Activated CD4-positive, alpha-beta memory T cell treated with anti-CD3 and anti-CD28 coated beads for 36 hours (primary cell): Measurements from ENCODE around the gene C4orf54. TPM values are rescaled to one million over a fixed set of nuclear protein-coding genes. Genes with fewer than 3 reads are reported as not detected.

ENCODE experiments used
- CTCF ChIA-PET: fragments of 350-600 bp; sonication (Branson Sonifier 250); formaldehyde crosslinking; loops from one replicate; lab custom pipeline; 2021; ENCODE audit warnings: antibody characterized with exemption, inconsistent platforms; lab: Charles Lee
- POLR2A ChIA-PET: fragments of 350-600 bp; sonication (Branson Sonifier 250); formaldehyde crosslinking; loops from one replicate; lab custom pipeline; 2021; ENCODE audit warnings: antibody characterized with exemption; lab: Charles Lee
- DNase-seq: peaks from one replicate; pipeline ENCODE4 v3.0.0-alpha.2; 2020
- H3K27ac Mint-ChIP-seq: one replicate; pipeline ENCODE4 v1.8.0; 2021; ENCODE audit warnings: mixed read lengths
- H3K27me3 Mint-ChIP-seq: one replicate; pipeline ENCODE4 v1.8.0; 2021; ENCODE audit warnings: mixed read lengths
- H3K36me3 Mint-ChIP-seq: one replicate; pipeline ENCODE4 v1.8.0; 2021; ENCODE audit warnings: mixed read lengths
- H3K4me1 Mint-ChIP-seq: one replicate; pipeline ENCODE4 v1.8.0; 2021; ENCODE audit warnings: low read depth, mixed read lengths
- H3K4me3 Mint-ChIP-seq: one replicate; pipeline ENCODE4 v1.8.0; 2021; ENCODE audit warnings: mild to moderate bottlenecking, mixed read lengths
- H3K9me3 Mint-ChIP-seq: one replicate; pipeline ENCODE4 v1.8.0; 2021; ENCODE audit warnings: mixed read lengths
- intact Hi-C: fragments of 100-400 bp; cut with micrococcal nuclease; formaldehyde crosslinking; loops from one replicate; pipeline ENCODE4 v1.15.1; 2023
- total RNA-seq, 2 experiments: library from RNA; stranded (reverse); gene quantifications; one replicate each; pipeline ENCODE4 v1.2.3, GENCODE V29; 2021

Gene C4orf54
- not detected for total RNA-seq

DNA sequence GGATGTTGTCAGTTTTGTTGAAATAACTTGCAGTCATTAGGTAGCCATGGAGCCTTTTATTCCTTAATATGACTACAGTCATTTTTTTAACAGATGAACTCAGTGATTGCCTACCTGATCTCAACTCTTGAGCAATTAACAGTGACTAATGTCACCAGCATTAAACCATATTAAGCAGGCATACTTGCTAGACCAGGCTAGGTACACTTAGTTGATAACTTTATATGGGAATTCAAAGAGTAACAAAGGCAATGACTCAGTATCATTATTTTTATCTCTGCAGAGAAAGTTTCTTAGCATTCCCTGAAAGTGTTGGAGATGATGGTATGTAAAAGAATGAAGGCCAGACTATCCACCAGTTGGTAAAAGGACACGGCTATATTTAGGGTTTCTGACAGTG is at the start of gene C4orf54:
Gene C4orf54, minus strand, starts transcription at position 31 of the 400 bp plus-strand sequence. CDS start 3,180 bp downstream, outside the sequence.
- peaks cover 4% of the 10 kb centered on the region for H3K27me3 Mint-ChIP-seq
- POLR2A ChIA-PET, result no interaction called here
- H3K36me3 Mint-ChIP-seq, result no peaks in the 10 kb centered on the region
- H3K4me1 Mint-ChIP-seq, result no peaks in the 10 kb centered on the region
- no peak within 1 kb of the TSS for H3K27ac Mint-ChIP-seq
- no peak for DNase-seq
- H3K4me3 Mint-ChIP-seq, result no peak within 1 kb of the TSS
- intact Hi-C loops, result no loop called here
- CTCF ChIA-PET, result no interaction called here
- no peaks in the 10 kb centered on the region for H3K9me3 Mint-ChIP-seq

- ChIA-PET POLR2A (no interaction called here), CTCF (no interaction called here)
- Mint-ChIP-seq H3K9me3 (no peaks in the 10 kb centered on the region), H3K36me3 (no peaks in the 10 kb centered on the region), H3K4me3 (no peak overlapping the region), H3K4me1 (peaks cover 2% of the 10 kb centered on the region), H3K27ac (no peak overlapping the region), H3K27me3 (peaks cover 15% of the 10 kb centered on the region)
- intact Hi-C loops, result no loop called here
- no peak for DNase-seq
Measured at GRCh38 chr4:99705891-99706290, 48.3 kb upstream of the C4orf54 start.

GRCh38 chr4:99696801-99697200 is 39.2 kb upstream of the C4orf54 start:
- CTCF ChIA-PET, result no interaction called here
- intact Hi-C loops, result no loop called here
- H3K4me3 Mint-ChIP-seq, result no peak overlapping the region
- DNase-seq, result no peak
- H3K36me3 Mint-ChIP-seq, result no peaks in the 10 kb centered on the region
- POLR2A ChIA-PET, result no interaction called here
- H3K9me3 Mint-ChIP-seq, result peaks cover under 1% of the 10 kb centered on the region
- no peaks in the 10 kb centered on the region for H3K4me1 Mint-ChIP-seq
- no peak overlapping the region for H3K27ac Mint-ChIP-seq
- H3K27me3 Mint-ChIP-seq, result peaks cover 24% of the 10 kb centered on the region

DNA sequence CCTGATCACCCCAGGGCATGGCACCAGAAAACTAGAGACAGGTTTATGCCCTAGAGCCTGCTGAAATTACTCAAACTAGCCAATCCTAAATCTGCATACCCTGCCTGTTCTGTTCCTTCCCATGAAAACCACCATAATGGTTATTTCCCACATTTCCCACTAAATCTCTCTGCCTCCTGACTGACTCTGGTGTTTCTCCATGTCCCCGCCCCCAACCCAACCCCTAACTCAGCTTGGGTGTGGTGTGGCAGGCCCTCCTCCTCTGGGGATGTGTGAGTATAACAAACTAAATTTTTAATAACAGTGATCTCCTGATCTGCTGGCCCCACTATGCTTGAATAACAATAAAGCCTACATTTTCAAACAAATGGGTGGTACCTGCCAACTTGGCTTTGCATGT is 35.5 kb upstream of the C4orf54 start:
- Mint-ChIP-seq H3K4me1 (no peaks in the 10 kb centered on the region), H3K36me3 (no peaks in the 10 kb centered on the region), H3K9me3 (peaks cover 14% of the 10 kb centered on the region), H3K27ac (no peak overlapping the region), H3K27me3 (peaks cover 13% of the 10 kb centered on the region), H3K4me3 (no peak overlapping the region)
- ChIA-PET CTCF (no interaction called here), POLR2A (no interaction called here)
- intact Hi-C loops, result loop anchor here (1.0 kb wide), 1 partner anchor 30 kb away; no protein-coding TSS in a partner anchor
- DNase-seq, result no peak

GRCh38 chr4:99690990-99691389 is 33.4 kb upstream of the C4orf54 start:
- no peak for DNase-seq
- Mint-ChIP-seq H3K27me3 (peaks cover 11% of the 10 kb centered on the region), H3K4me3 (no peak overlapping the region), H3K36me3 (no peaks in the 10 kb centered on the region), H3K4me1 (no peaks in the 10 kb centered on the region), H3K9me3 (peaks cover 14% of the 10 kb centered on the region), H3K27ac (no peak overlapping the region)
- intact Hi-C loops, result no loop called here
- POLR2A ChIA-PET, result no interaction called here
- CTCF ChIA-PET, result no interaction called here

DNA sequence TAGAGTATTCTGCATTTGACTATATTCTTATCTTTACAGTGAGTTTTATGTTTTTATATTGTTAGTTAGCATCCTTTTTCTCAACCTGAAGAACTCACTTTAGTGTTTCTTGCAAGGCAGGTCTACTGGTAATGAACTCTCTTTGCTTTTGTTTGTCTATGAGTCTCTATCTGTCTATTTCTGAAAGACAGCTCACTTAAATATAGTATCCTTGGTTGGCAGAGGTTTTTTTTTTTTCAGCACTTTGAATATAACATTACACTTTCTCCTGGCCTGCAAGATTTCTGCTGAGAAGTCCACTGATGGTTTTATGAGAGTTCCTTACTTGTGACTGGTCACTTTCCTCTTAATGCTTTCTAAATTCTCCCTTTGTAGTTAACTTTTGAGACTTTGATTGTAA is 32.8 kb upstream of the C4orf54 start:
- ChIA-PET POLR2A (no interaction called here), CTCF (no interaction called here)
- no peaks in the 10 kb centered on the region for H3K4me1 Mint-ChIP-seq
- no peaks in the 10 kb centered on the region for H3K36me3 Mint-ChIP-seq
- H3K27ac Mint-ChIP-seq, result no peak overlapping the region
- intact Hi-C loops, result no loop called here
- peaks cover 14% of the 10 kb centered on the region for H3K9me3 Mint-ChIP-seq
- DNase-seq, result no peak
- H3K27me3 Mint-ChIP-seq, result peaks cover 11% of the 10 kb centered on the region
- no peak overlapping the region for H3K4me3 Mint-ChIP-seq

DNA sequence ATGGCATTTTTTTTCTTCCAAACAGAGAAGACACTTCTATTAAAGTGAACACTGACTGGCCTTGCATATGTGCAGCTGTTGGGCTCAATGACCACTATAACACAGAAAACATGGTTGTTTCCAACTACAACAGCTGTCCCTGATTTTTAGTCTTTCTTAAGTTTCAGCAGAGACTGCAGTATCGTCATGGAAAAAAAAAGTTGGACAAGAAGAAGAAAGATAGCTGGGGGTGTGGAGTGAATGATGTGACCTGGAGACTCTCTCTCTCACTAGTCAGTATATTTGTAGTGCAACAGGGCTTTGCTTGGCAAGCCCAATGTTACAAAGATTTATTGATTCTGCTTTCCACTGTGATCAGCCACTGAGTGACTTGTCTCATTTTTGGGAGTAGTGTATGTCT is 29.5 kb upstream of the C4orf54 start:
- ChIA-PET CTCF (no interaction called here), POLR2A (no interaction called here)
- Mint-ChIP-seq H3K36me3 (no peaks in the 10 kb centered on the region), H3K27ac (no peak overlapping the region), H3K4me1 (no peaks in the 10 kb centered on the region), H3K27me3 (peaks cover 8% of the 10 kb centered on the region), H3K4me3 (no peak overlapping the region), H3K9me3 (peaks cover 14% of the 10 kb centered on the region)
- no peak for DNase-seq
- intact Hi-C loops, result no loop called here

DNA sequence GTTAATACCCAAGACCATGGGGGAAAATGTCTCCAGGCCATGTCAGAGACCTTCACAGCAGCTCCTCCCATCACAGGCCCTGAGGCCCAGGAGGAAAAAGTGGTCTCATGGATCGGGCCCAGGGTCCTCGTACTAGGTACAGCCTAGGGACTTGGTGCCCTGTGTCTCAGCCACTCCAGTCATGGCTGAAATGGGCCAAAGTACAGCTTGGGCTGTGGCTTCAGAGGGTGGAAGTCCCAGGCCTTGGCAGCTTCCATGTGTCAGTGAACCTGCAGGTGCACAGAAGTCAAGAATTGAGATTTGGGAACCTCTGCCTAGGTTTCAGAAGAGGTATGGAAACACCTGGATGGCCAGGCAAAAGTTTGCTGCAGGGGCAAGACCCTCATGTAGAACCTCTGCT is 27.6 kb upstream of the C4orf54 start:
- Mint-ChIP-seq H3K27ac (no peak overlapping the region), H3K27me3 (peaks cover 9% of the 10 kb centered on the region), H3K4me3 (no peak overlapping the region), H3K36me3 (no peaks in the 10 kb centered on the region), H3K4me1 (no peaks in the 10 kb centered on the region), H3K9me3 (no peaks in the 10 kb centered on the region)
- POLR2A ChIA-PET, result no interaction called here
- DNase-seq, result no peak
- intact Hi-C loops, result no loop called here
- CTCF ChIA-PET, result no interaction called here

DNA sequence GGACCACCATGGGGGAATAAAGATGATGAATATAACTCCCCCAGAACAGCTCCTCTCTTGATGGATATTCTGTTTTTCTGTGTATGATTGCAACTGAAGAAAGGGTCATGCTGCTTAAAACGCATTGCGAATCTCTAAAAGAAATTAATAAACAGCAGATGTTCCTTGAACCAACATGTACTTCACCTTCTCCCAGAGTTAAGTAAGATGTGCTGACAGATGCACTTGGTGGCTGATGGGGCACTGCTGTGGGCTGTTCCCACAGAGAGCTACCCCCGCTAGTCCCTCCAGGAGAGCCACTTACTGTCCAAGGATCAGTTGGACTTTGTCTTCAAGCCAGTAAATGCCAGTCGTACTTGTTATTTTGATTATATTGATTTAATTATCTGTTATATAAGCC is 26.3 kb upstream of the C4orf54 start:
- H3K36me3 Mint-ChIP-seq, result no peaks in the 10 kb centered on the region
- no peaks in the 10 kb centered on the region for H3K9me3 Mint-ChIP-seq
- no peak overlapping the region for H3K27ac Mint-ChIP-seq
- DNase-seq, result no peak
- H3K27me3 Mint-ChIP-seq, result peaks cover 14% of the 10 kb centered on the region
- no peak overlapping the region for H3K4me3 Mint-ChIP-seq
- H3K4me1 Mint-ChIP-seq, result no peaks in the 10 kb centered on the region
- POLR2A ChIA-PET, result no interaction called here
- intact Hi-C loops, result no loop called here
- CTCF ChIA-PET, result no interaction called here

DNA sequence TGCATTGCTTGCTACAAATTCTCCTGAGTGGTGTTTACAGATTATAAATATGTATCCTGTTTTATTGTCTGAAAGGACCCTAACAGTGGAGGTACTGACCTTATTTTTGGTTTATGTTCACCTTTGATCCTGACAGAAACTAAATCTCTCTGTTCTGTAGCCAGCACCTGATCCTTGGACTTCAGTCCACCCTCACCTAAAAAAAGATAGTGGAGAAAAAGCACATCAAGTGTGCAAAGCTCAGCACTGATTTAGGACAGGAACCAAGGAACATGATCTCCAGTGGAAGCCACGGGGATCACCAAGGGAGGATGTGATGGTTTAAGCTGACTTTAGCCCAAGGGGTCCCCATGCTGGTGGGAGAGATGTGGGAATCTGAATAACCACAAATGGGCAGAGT is 22.3 kb upstream of the C4orf54 start:
- H3K9me3 Mint-ChIP-seq, result no peaks in the 10 kb centered on the region
- H3K4me3 Mint-ChIP-seq, result no peak overlapping the region
- POLR2A ChIA-PET, result no interaction called here
- H3K27ac Mint-ChIP-seq, result no peak overlapping the region
- intact Hi-C loops, result no loop called here
- peaks cover 3% of the 10 kb centered on the region for H3K4me1 Mint-ChIP-seq
- peaks cover 15% of the 10 kb centered on the region for H3K27me3 Mint-ChIP-seq
- no peaks in the 10 kb centered on the region for H3K36me3 Mint-ChIP-seq
- no peak for DNase-seq
- CTCF ChIA-PET, result no interaction called here

- no peak for DNase-seq
- peaks cover 3% of the 10 kb centered on the region for H3K4me1 Mint-ChIP-seq
- H3K9me3 Mint-ChIP-seq, result no peaks in the 10 kb centered on the region
- H3K27me3 Mint-ChIP-seq, result peaks cover 16% of the 10 kb centered on the region
- intact Hi-C loops, result no loop called here
- POLR2A ChIA-PET, result no interaction called here
- H3K27ac Mint-ChIP-seq, result no peak overlapping the region
- CTCF ChIA-PET, result no interaction called here
- peaks cover 1% of the 10 kb centered on the region for H3K36me3 Mint-ChIP-seq
- no peak overlapping the region for H3K4me3 Mint-ChIP-seq
Measured at GRCh38 chr4:99679204-99679603, 21.6 kb upstream of the C4orf54 start.

DNA sequence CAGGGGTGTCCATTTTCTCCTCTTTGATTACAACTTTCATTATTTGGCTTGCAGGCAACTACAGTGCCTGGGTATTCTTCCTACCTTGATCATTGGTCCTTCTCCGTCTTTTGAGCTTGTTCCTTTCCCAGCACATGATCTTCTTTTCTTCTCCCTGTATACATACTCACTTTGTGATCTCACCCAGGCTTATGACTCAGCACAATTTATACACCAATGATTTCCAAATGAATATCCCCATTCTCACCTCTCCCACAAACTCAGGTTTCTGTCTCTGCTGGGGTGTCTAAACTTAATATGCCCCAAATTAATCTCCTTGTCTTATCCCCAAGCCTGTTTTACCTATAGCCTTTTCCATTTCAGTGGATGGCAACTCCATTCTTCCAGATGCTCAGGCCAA is 19.5 kb upstream of the C4orf54 start:
- CTCF ChIA-PET, result no interaction called here
- peaks cover 3% of the 10 kb centered on the region for H3K4me1 Mint-ChIP-seq
- H3K4me3 Mint-ChIP-seq, result no peak overlapping the region
- DNase-seq, result no peak
- peaks cover 15% of the 10 kb centered on the region for H3K9me3 Mint-ChIP-seq
- POLR2A ChIA-PET, result no interaction called here
- H3K27me3 Mint-ChIP-seq, result peaks cover 19% of the 10 kb centered on the region
- H3K36me3 Mint-ChIP-seq, result peaks cover 6% of the 10 kb centered on the region
- H3K27ac Mint-ChIP-seq, result no peak overlapping the region
- intact Hi-C loops, result no loop called here

DNA sequence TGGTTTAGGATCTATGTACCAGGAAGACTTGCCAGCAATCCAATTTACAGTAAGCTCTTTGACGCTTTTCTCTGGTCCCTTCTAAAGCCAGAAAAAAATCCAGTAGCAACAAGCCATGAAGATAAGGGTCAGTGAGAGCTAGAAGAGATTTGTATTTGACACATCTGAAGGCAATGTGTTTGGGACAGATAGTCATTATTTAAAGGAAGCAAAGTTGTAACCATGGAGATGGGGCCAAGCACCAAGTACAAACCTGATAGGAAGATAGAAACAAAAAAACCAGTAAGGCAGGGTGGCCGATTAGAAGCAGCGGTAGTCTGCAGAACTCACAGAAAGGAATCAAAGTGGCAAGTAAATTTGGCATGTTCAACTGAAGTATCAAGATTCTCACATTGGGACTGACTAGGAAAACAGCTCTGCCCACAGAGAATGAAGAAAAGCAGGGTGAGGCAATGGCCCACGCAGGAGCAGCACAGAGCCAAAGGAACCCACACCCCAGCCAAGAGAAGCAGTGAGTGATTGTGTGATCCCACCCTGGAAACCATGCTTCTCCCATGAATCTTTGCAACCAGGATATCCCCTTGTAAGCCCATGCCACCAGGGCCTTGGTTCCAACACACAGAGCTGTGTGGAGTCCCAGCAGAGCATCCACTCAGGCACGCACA is 12.9 kb upstream of the C4orf54 start:
- intact Hi-C loops, result no loop called here
- ChIA-PET POLR2A (no interaction called here), CTCF (no interaction called here)
- no peak for DNase-seq
- Mint-ChIP-seq H3K27me3 (peaks cover 13% of the 10 kb centered on the region), H3K9me3 (peaks cover 22% of the 10 kb centered on the region), H3K4me1 (no peaks in the 10 kb centered on the region), H3K4me3 (no peak overlapping the region), H3K36me3 (peaks cover 8% of the 10 kb centered on the region), H3K27ac (no peak overlapping the region)
